HEK293T (cell line): ENCODE measurements around the gene ANO7.

Source experiments
- FOXM1 ChIP-seq: fragments of 450-650 bp; IDR thresholded peaks from 2 replicates; pipeline ENCODE4 v1.6.1; 2017; ENCODE audit warnings: mild to moderate bottlenecking, borderline replicate concordance
- SP1 ChIP-seq: fragments of 450-650 bp; IDR thresholded peaks from 2 replicates; pipeline ENCODE4 v1.6.1; 2017

- no peak for TF ChIP-seq FOXM1
- no peak for TF ChIP-seq SP1
Measured at GRCh38 chr2:241140445-241140840, 48.0 kb upstream of the ANO7 start.
